Stimulated activated CD8-positive, alpha-beta memory T cell treated with anti-CD3 and anti-CD28 coated beads, Interleukin-7, amount 100 ng/mL, for 48 hours (primary cell): ENCODE measurements around the gene AQP5.

Source experiments
- DNase-seq, 2 donors: peaks; one replicate each; pipeline ENCODE4 v3.0.0-alpha.2; 2020; ENCODE audit warnings: low read depth in 1 of 2; ENCODE audit errors: extremely low read depth in 1 of 2

Gene AQP5

DNA sequence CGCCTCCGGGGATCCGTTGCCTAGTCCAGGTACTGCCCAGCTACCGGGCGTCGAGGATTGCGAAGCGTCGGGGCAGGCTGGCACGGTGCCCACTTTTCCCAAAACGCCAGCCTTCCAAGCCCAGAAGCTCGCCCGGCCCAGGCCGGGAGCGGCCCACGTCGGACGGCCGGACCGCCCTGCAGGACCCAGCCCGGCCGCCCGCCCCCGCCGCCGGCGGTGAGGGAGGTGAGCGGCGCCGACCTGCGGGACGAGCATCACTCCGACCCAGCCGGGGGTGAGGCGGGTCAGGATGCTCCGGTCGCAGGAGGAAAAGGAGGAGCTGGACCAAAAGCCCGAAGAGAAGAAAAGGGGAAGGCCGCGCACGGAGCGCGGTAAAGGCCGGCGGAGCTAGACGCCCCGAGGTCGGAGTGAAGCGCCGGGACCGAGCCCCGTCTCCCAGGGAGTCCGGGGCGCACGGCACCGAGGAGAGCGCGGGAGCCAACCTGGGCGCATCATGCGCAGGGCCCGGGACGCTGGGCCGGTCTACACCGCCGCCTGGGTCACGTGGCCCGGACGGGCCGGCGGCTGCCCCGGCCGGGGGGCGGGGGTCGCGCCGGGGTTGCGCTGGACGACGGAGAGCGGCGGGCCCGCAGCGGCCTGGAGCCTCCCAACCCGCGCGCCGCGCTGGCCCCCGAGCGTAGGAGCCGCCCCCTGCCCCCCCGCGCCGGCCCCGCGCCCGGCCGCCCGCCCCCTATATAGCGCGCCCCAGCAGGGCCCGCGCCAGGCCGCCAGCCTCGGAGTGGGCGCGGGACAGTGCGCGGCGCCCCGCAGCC is at the start of gene AQP5:
Gene AQP5, plus strand, starts transcription at position 762 of the 812 bp plus-strand sequence. CDS start 146 bp downstream, outside the sequence.
- DNase-seq = no peak

DNA sequence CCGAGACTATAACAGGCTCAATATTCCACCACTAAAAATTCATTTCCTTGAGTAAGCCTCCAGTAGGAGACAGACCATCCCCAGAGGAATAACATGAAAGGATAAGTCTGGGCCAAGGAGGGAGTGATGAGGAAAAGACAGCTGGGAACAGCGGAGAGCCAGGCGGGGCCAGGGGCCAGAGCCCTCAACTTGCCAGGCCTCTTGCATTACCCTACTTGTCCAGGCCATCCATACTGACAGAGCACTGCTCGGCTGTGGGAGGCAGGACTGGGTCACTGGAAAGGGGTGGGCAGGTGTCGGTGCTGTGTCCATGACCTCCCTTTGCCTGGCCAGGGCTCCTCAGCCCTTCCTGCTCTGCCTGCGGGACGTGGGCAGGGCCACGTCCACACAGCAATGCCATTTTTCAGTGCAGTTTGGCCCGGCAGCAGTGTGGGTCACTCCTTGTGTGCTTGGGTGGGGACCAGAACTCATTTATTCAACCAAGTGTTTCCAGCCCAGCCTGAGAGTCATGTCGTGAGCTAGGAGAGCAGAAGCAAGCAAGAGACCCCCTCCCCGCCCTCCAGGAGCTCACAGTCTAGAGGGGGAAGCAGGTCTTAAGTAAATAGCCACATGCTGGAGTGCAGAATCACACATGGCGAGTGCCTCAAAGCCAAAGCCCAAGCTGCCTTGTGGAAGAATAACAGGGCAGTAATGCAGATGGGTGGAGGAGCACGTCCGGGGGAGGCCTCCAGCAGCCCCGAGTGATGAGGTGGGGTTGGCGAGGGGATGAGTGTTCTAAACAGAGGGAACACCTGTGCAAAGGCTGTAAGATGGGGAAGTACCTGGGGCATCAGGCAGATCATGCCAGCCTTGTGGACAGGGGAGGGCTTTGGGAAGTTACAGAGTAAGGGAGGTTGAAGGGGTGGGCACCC is 49.1 kb upstream of the AQP5 start:
- DNase-seq = no peak

GRCh38 chr12:49916129-49916919 is 45.3 kb upstream of the AQP5 start:
- DNase-seq = no peak

DNA sequence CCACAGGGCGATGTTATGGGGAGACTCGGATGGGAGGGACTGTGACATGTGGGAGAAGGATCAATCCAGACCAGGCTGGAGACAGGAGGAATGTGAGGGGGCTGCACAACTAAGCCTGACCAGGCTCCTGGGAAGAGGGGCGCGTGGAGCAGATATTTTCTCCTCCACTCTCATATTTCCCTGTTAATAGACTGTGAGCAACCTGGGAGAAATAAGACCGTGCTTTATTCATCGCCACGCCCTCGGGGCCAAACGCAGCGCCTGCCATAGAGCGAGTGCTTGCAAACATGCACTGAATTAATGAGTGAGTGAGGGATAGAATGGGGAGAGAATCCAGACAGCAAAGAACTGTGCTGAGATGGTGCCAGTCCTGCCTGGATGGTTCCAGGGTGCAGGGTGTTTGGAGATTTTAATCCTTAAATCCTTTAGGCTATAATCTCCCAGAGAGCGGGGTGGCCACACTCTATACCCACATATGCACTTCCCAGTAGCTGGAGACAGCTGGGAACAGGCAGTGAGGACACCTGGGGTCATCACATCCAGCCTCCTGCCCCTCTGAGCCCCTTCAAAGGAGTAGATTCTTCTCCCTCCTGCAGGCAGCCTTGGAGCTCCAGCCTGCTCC is 44.4 kb upstream of the AQP5 start:
- no peak for DNase-seq

DNA sequence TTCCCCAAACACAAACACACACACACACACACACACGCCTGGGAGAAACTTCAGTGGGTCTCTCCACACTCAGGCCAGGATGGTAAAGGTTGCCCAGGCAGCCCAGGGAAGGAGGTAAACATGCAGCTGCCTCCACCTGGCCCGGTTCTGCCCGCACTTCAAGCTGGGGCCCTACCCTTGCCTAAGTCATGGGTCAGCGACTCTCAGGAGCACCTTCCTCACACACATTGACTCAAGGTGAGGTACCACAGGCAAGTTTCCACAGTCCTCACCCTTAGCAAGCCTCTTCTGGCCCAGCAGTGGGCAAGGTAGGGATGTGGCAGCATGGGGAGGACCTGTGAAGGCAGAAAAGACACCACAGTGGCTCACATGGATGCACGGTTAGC is 43.9 kb upstream of the AQP5 start:
- no peak for DNase-seq

DNA sequence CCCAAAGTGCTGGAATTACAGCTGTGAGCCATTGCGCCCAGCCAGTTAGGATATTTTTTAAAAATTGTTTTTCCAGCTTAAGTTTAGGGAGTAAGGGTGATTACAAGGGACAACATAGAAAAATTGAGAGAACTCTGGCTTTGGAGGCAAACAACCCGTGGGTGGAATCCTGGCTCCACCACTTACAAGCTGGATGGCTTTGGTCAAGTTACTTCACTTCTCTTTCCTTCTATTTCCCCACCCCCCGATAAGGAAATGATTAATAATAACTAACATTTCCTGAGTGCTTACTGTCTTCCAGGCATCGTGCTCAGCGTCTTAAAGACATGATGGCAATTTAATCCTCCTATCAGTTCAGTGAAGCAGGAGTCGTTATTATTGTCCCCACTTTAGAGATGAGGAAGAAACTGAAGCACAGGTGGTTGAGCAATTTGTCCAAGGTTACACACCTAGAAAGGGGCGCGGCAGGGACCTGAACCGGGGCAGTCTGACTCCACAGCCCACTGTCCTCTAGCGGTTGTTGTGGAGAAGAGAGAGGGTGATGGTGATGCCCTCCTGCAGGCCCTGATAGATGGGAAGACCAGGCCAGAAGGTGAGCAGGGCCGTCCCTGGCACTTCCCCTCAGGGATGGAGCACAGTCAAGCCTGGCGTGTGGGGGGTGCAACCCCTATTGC is 41.3 kb upstream of the AQP5 start:
- DNase-seq = no peak

- no peak for DNase-seq
These were observed 40.8 kb upstream of the AQP5 start for GRCh38 chr12:49920915-49921286.

DNA sequence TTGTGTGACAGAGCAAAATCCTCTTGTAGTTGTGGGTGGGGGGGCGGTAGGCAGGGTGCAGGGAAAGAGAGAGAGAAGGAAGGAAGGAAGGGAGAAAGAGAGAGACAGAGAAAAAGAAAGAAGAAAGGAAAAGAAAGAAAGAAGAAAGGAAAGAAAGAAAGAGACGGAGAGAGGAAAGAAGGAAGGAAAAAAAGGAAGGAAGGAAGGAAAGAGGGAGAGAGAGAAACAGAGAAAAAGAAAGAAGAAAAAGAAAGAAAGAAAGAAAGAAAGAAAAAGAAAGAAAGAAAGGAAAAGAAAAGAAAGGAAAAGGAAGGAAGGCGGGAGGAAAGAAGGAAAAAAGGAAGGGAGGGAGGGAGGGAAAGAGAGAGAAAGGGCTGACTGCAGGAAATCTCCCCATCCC is 40.4 kb upstream of the AQP5 start:
- no peak for DNase-seq

- DNase-seq = no peak
These were observed 39.7 kb upstream of the AQP5 start for GRCh38 chr12:49921936-49922335.

GRCh38 chr12:49922349-49923034 is 39.2 kb upstream of the AQP5 start:
- DNase-seq = no peak

GRCh38 chr12:49923035-49923644 is 38.5 kb upstream of the AQP5 start:
- DNase-seq = no peak

- no peak for DNase-seq
These were observed 37.7 kb upstream of the AQP5 start for GRCh38 chr12:49923880-49924556.

GRCh38 chr12:49924628-49925246 is 36.9 kb upstream of the AQP5 start:
- DNase-seq = no peak

DNA sequence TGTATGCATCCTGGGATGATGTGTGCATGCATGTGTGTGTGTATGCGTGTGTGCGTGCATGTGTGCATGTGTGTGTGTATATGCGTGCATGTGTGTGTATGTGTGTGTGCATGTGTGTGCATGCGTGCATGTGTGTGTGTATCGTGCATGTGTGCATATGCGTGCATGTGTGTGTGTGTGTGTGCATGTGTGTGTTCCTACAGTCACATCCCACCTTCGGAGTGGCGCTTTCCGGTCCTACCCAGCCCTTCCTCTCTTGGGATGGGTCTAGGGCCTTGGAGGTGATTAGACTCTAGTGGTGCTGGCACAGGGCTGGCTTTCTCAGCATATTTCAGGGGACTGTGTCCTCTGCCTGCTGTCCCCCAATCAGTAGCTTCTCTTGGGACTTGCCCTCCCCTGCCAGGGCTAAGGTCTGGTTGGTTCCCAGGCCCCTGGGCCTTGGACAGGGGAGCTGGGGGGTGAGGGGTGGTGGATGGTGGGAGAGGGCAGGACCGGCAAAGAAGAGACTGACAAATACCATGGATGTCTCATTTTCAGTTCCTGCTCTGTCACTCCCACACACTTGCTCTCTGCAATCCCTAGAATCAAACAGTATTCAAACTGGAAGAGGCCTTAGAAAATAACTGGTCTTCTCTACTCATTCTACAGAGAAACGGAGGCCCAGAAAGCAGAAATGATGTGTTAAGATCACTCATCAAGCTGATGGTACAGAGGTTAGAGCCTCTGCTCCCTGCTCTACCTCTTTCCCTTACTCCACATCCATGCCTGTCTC is 36.1 kb upstream of the AQP5 start:
- no peak for DNase-seq

DNA sequence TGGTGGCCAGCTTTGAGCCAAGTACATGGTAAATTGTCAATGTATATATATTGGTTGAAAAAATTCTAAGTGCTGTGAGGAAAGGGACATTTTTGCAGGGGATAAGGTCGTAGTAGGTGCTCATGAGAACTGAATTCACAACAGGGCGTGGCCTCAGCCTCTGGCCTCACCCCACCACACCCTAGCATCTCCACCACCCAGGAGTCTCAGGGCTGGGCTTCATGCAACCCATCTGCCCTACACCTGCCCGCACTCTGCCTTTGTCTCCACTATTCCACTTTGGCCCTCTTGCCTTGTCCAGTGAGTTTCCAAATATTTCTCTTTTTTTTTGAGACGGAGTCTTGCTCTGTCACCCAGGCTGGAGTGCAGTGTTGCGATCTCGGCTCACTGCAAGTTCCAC is 33.2 kb upstream of the AQP5 start:
- DNase-seq = no peak

DNA sequence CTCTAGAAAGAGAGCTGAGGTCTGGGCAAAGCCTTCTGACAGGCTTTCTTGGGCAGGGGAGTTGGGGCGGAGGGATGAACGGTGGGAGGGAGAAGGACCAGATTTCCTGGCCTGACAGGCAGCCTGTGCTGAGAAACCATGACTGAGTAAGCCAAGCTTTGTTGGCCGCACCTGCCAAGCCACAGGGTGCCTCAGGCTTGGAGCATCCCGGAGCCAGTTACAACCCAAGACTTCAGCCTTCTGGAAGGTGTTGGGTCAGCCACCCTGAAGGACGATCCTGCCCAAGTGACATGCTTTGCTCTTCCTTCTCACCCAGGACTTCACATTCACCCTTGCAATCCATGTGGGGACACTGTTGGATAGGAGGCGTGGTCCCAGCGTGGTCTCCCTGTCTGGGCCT is 32.1 kb upstream of the AQP5 start:
- no peak for DNase-seq

DNA sequence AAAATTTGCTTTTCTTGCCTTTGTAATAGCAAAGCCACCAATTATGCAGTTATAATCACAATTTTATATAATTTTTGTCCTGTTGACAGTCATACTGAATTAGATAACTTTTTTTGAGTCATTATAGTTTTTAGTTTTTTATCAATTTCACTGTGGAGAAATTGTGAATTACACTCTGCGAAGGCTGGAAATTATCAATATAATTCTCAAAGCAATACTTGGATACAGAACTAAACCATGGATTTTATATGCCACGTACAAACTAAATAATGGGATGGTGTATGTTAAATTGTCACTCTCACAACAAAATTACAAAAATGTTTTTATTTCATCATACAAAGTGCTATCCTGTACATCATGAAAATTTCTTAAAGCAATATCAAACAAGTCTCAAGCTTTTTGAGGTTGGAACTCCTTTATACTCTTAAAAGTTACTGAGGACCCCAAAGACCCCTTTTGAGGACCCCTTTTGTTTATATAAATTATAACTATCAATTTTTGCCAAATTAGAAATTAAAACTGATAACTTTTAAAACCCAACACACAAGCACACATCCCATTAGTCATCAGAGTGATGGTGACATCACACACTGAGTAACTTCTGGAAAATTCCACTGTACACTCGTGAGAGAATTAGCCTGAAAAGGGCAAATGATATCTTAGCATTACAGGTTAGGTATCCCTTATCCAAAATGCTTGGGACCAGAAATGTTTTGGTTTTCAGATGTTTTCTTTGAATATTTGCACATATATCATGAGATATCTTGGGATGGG is 31.0 kb upstream of the AQP5 start:
- DNase-seq = no peak
